Adipose tissue (tissue), 3 donors: ENCODE measurements around the gene TMCO4. TPM values are rescaled to one million over a fixed set of nuclear protein-coding genes. Genes with fewer than 3 reads are reported as not detected.

Experiments
- H3K27ac ChIP-seq: one replicate; pipeline ENCODE4 v1.5.1; 2013; ENCODE audit warnings: low read depth, low read length
- WGBS, 3 donors: extraction: QIAGEN DNeasy Blood & Tissue Kit; methylation state at CpG; one replicate each; pipeline ENCODE4 v1.1.7; 2013; 5-methylcytosine and 5-hydroxymethylcytosine counted together
- polyA plus RNA-seq, 3 donors: library from polyadenylated mRNA; stranded (reverse); fragments of 200-250 nt; gene quantifications; one replicate each; pipeline ENCODE4 v1.2.3, GENCODE V29; 2013
- donor health status: healthy with polysubstance abuse.
- donor health status: Bipolar disorder and iron deficiency.
- donor health status: healthy.

Gene TMCO4
- polyA plus RNA-seq, 3 donors: 17.0 to 23.2 (median 19.0) TPM

DNA sequence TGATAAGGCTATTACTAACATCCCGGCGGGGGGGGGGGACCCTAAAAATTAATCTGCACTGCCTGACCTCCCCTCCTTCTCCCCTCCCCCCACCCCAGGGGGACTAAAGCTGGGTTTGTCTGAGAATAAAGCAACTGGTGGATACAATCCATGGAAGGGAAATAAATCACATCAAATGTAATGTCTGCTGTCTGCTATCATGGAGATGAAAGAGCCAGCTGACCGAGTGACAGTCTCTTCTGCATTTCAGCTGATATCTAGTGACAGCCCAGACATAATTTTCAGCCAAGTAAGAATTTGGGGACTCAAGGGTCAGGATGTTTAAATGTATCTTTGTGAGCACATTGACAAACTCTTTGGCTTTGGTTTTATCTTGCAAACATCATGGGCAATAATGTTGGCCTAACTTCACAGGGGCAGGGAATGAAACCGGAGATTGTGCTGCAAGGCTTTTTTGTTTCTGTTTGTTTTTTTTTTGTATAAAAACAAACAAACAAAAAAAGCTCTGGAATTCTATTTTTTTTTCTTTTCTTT is 90.4 kb downstream of the TMCO4 start:
- WGBS, 3 donors: 82 to 89% (median 82%) methylated on average over 4 of the region's 4 CpGs
- H3K27ac ChIP-seq: no peak overlapping the region

DNA sequence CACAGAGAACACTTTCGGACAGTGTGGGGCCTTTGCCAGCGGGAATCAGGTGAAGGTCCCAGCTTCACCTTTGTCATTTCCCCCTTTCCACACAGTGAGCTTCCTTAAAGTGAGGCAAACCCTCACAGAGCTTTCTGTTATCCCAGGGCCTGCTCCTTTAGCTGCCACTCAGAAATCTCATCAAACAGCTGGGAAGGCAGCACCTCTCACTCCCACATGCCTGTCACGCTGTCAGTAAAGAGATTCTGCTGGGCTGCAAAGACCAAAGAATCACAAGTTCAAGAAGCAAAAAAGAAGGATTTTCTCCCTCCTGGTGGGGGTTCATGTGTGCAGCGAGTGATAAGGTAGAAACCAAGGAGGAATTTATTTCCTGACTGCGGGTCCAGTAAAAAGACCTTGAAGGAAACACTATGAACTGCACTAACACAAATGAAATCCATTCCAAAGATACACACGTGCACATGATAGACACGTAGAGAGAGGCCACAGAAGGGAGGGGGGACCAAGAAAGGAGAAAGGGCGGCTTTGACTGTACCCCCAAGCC is 91.1 kb downstream of the TMCO4 start:
- H3K27ac ChIP-seq: no peak overlapping the region
- 88 to 91% (median 90%) methylated on average over 8 of the region's 8 CpGs for WGBS, 3 donors

DNA sequence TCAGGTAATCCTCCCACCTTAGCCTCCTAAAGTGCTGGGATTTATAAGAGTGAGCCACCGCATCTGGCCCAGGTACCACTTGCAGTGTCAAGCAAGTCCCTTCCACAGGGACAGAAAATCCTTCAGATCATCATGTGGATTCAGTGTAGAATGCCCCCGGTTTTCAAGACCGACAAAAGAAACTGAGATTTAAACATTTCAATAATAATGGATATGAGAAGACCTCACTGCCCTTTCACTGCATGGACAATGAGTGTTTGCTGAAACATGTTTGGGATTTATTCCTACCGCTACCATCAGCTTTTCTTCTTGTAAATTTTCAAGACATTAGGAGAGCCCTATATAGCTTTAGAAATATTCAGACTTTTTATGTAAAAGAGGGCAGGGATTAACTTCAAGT is 93.6 kb downstream of the TMCO4 start:
- WGBS, 3 donors: 92 to 94% (median 94%) methylated on average over 4 of the region's 4 CpGs
- H3K27ac ChIP-seq: no peak overlapping the region

DNA sequence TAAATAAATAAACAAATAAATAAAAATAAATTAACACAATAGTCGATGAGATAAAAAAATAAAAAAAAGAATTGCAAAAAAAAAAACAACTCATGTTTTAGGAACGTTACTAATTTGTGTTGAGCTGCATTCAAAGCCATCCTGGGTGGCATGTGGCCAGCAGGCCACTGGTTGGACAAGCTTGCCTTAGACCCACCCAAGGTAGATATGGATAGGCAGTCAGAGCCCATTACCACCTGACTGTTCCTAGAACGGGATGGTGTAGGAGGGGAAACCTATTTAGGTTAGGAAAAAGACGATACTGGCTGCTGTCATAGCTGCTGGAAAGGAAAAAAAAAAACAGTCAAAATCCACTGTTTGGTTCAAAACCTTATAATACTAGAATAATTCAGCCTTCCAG is 94.3 kb downstream of the TMCO4 start:
- WGBS, 3 donors: 78 to 86% (median 85%) methylated on average over 4 of the region's 4 CpGs
- H3K27ac ChIP-seq: no peak overlapping the region

DNA sequence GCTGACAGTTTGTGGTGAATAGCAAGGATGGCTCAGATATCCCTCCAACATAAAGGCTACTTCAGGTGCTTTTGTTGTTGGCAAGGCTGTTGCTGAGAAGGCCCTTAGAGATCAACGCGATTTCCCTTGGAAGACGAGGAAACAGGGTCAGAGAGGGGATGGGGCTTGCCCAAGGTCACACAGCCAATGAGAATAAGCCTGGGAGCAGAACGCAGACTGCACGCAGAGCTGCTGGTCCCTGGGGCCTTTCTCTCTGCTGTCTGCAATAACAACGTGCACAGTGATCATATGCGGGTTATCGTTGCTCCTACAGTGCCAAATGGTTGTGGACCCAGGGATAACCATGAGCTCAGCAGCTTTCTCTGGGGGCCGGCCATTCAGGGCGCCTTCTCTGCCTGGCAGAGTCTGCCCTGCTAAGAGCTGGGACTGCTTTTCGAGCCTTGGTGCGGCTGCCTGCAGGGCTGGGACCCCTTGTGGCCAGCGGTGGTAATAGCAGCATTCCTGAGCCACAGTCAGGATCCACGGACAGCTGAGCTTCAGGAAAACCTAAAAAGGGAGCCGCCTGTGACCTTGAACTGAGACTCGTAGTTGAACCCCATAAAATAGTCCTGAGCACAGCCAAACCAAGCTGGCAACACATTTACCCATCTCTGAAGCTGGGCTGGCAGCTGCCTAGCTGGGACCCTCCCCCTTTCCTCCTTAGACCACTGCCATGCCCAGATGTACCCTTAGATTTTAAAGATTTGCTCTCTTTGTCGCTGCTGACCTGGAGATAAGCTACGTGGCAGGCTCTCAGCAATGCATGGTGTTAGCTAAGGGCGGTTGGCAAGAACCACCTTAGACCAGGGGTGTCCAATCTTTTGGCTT is 95.2 kb downstream of the TMCO4 start:
- WGBS, 3 donors: 25 to 34% (median 31%) methylated on average over 19 of the region's 19 CpGs
- H3K27ac ChIP-seq: no peak overlapping the region

DNA sequence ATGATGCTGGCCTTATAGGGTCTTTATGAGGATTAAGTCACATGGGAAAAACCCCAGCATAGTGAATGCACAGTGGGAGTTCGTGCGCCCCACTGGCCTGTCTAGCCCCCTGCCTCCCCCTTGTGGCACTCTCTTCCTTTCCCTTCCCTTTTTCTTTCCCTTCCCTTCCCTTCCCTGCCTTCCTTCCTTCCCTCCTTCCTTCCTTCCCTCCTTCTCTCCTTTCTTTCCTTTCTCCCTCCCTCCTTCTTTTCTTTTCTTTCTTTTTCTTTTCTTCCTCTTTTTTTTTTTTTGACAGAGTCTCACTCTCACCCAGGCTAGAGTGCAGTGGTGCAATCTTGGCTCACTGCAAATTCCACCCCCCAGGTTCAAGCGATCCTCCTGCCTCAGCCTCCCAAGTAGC is 96.4 kb downstream of the TMCO4 start:
- WGBS, 3 donors: 88 to 99% (median 97%) methylated on average over 3 of the region's 3 CpGs
- H3K27ac ChIP-seq: no peak overlapping the region

DNA sequence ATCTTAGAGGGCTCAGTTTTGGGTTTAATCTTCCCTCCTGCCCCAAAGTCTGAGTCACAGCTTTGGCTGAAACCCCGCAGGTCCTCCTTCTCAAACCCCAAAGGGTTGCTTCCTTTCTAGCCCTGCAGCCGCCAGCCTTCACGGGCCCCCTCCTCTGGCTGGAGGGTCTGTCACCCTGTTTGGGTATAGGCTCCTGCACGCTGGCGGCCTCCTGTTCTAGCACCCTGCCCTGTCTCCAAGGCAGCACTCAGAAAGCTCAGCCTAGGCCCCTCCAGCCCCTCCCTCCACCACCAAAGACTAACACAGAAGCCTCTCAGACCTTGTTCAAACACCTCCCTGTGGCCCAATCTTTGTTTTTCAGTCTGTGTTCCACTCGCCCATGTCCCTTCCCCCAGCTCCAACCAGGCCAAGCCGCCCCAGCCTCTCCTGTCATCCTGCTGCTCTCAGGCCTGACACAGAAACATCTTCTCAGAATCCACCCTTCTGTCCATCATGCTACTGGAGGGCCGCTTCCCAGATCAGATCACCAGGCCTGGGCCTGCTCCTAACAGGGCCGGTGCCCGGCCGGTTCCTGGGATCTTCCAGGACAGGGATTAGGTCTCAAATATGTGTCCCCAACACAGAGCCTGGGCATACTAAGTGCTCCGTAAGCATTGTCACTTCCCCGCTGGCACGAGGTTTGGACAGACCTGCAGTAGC is 99.5 kb downstream of the TMCO4 start:
- WGBS, 3 donors: 92 to 96% (median 93%) methylated on average over 14 of the region's 14 CpGs

DNA sequence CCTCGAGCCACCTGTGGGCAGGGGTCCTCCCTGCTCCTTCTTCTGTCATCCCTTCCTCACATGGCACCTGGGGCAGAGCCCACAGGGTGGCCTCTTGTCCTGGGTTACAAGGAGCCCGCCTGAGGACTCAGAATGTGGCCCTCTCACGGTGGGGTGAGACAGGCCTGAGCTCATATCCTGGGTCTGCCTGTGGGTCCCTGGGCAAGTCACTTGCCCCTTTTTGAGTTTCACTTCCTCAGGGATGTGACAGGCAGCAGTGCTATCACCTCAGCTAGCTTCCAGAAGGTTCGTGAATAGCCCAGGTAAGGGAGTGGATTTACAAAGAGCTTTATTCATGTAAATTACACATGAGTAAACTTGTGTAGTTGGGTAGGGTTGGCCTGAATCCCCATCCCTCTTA is 101.5 kb downstream of the TMCO4 start:
- WGBS, 3 donors: 90 to 96% (median 91%) methylated on average over 4 of the region's 4 CpGs
- H3K27ac ChIP-seq: no peak overlapping the region

More for the DNA sequence above, 99.5 kb downstream of the TMCO4 start:
- no peak overlapping the region for H3K27ac ChIP-seq

DNA sequence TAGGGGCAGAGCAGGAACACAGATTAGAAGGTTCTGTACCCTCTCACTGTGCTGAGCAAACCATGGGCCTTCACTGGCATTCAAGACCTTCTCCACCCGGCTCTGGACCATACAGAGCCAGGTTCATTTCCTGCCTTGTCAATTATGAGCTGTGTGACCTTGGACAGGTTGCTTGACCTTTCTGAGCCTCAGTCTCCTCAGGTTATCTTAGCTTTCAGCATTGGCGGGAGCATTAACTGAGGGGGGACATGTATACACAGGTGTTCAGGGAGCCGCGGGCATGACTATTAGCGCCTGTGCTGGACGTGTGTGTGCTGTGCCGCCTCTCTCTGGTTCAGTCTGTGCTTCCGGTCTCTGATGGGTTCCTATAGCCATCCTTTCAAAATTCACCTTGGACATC is 102.9 kb downstream of the TMCO4 start:
- no peak overlapping the region for H3K27ac ChIP-seq
- 88 to 95% (median 95%) methylated on average over 8 of the region's 8 CpGs for WGBS, 3 donors

DNA sequence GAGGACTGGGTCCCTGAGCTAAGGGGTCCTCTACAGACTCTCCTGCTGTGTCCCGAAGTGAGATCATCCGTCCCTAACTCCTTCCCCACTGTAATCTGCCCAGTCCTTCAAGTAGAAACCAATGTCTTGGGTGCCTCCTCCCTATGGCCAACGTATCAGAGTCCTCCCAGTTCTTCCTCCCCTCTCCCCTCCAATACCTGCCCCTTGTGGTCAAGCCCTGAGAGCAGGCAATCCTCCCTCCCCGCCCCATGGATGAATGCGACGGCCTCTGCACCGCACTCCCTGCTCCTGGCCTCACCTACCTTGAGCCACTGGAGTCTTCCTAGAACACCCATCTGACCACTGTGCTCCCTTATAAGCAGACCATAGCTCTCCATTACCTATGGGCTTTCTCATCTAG is 103.9 kb downstream of the TMCO4 start:
- 85 to 90% (median 89%) methylated on average over 7 of the region's 7 CpGs for WGBS, 3 donors
- H3K27ac ChIP-seq: no peak overlapping the region

DNA sequence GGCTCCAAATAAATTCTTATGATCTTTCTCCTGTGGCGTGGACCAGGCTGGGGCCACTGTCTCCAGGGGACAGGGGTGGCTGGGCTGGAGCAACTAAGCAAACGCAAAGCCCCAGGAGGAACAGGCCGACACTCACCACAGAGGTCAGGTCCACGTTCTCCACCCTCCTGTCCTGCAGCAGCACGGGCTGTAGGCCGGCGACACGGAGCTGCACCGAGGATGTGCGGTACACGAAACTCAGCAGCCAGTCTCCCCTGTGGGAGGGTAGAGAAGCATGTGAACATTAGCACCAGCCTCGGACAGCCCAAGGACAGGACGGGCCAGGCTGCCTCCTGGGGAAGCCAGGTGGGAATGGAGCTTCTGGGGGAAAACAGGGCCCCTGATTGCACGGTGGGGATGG is 105.4 kb downstream of the TMCO4 start:
- WGBS, 3 donors: 84 to 90% (median 87%) methylated on average over 14 of the region's 14 CpGs
- H3K27ac ChIP-seq: no peak overlapping the region

DNA sequence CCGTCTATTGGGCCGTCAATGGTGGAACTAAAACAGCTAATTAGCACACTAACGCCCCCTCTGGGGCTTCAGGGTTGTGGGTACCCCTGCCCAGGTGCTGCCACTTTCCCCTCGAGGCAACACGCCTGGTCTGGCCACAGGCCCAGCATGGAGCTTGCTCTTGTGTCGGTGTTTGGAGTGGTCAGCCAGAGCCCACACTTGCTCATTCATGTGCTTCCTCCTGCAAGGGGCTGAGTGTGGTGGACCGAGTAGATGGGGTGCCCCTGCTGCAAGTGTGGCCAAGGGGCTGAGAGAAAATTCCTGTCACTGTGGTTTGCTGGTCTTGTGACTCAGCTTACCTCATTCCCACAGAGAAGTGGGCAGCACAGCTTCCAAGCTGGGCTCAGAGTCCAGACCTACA is 109.4 kb downstream of the TMCO4 start:
- WGBS, 3 donors: 84 to 89% (median 87%) methylated on average over 7 of the region's 7 CpGs

DNA sequence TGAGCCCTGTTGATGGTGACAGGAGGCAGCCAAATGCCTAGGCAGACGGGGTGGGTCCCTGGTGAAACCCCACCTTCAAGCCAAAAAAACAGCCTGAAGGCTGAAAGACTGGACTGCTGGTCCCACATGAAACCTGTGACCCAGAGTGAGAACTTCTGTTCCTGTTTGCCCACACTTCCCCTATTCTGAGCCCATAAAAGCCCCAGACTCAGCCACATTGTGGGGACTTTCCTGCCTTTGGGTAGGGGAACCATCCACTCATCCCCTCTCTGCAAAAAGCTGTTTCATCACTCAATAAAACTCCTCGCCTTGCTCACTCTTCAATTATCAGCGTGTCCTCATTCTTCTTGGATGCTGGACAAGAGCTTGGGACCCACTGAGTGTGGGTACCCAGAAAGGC is 109.9 kb downstream of the TMCO4 start:
- H3K27ac ChIP-seq: no peak overlapping the region
- 92 to 100% (median 93%) methylated on average over 3 of the region's 3 CpGs for WGBS, 3 donors

More for the DNA sequence above, 109.4 kb downstream of the TMCO4 start:
- H3K27ac ChIP-seq: no peak overlapping the region

DNA sequence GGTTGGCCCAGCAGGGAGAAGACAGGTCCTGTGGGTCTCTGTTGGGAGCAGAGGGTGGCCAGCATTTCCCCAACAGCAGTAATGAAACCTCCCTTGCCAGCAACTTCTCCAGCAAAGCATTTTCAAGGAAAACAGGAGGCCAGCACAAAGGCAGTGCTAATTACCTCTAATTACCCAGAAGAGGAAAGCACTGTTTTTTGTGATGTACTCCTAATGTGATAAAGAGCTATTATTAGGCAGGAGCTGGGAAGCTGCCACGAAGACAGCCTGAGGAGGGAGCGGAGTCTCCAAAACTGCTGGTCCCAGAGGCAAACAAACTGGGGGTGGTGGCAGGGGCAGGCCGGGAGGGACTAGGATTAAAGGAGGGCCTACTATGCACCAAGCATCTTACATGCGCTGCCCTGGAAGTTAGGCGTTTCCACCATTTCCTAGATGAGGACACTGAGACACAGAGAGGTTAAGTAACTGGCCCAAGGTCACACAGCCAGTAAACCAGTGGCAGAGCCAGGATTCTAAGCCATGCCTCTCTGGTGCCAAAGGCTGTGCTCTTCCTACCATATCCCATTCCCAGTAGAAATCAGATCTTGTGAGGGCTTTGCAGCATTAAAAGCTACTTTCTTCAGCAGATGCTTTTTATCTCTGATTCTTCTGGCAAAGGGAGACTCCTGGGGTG is 110.5 kb downstream of the TMCO4 start:
- no peak overlapping the region for H3K27ac ChIP-seq
- 78 to 84% (median 83%) methylated on average over 5 of the region's 5 CpGs for WGBS, 3 donors

DNA sequence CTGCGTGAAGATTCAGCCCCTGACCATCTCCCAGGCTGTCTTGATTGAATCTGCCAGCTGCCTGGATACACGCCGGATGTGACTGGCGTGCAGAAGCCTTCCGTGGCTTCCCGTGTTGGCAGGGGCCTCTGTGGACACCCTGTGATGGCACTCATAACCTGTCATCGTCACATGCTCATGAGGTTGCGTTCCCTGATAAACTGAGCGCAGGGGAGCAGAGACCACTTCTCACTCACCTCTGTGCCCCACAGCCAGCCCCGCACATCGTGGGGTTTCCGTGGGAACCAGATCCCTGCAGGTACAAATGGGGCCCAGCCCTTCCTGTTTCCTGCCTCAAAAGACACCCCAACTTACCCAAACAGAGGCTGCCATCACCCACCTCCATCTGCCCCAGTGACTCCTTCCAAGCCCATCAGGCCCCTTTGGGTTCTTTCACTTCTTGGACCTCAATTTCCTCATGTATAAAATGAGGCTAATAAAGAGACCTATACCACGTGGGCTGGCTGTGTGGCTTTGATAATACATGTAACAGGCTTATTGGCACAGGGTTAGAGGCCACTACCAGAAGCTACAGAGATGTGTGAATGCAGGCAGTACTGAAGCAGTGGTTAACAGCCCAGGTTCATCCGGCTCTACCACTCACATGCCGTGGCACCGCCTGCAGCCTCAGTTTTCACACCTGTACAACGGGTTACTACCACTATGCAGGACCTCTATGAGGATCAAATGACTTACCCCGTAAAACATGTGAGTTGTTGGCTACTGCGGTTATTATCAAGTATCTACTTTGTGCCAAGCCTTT is 111.5 kb downstream of the TMCO4 start:
- WGBS, 3 donors: 85 to 89% (median 86%) methylated on average over 19 of the region's 19 CpGs
- no peak overlapping the region for H3K27ac ChIP-seq

DNA sequence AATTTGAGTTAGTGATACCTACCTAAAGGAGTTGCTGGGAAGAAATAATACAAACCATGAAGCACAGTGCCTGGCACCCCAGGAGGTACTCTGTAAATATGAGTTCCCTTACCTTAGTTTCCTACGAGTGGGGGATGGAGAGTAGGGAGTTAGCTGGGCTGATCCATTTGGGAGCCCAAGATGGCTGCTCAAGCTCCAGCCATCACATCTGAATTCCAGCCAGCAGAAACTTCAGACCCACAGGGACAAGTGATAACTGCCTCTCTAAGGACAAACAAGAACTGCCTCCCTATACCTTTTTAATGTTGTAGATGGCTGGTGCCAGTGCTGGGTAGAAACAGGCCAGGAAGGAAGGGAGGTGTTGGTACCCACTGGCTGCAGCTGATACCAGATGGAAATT is 112.3 kb downstream of the TMCO4 start:
- 95 to 100% (median 100%) methylated on average over 1 of the region's 1 CpG for WGBS, 3 donors
- no peak overlapping the region for H3K27ac ChIP-seq

DNA sequence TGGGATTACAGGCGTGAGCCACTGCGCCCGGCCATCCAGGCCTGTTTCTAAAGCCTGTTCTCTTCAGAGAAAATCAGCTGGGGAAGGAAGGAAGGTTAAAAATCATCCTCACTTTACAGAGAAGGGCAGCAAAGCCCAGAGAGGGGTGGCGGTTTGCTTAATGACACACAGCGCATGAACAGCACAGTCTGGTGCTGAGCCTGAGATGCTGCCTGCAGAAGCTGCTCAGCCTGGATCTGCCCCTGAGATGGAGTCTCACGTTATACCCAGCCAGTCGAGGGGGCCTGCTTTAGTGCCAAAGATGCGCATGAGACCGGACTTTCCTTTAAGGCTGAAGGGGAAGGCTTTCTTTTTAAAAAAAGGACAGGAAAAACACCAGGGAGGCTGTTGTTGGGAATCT is 113.7 kb downstream of the TMCO4 start:
- H3K27ac ChIP-seq: no peak overlapping the region
- WGBS, 3 donors: 85 to 91% (median 89%) methylated on average over 9 of the region's 9 CpGs

DNA sequence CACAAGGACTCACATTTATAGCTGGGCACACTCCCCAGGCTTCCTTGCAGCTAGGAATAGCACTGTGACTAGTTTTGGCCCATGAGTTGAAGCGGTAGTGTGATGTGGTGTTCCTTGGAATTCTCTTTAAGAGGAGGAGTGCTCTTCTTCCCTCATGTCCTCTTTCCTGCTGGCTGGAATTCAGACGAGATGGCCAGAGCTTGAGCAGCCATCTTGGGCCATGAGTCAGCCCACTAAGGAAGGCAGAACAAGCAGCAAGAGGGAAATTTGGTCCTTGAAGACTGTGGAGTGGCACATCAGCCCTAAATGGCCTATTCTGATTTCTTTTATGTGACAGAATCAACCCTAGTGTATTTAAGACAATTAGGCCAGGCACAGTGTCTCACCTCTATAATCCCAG is 115.0 kb downstream of the TMCO4 start:
- WGBS, 3 donors: 88 to 98% (median 91%) methylated on average over 2 of the region's 2 CpGs
- no peak overlapping the region for H3K27ac ChIP-seq
